Activated B cell treated with CpG ODN at 0.5 μM for 24 hours (primary cell): ENCODE results near the gene POFUT2. TPM values are rescaled to one million over a fixed set of nuclear protein-coding genes. Genes with fewer than 3 reads are reported as not detected.

Experiments used
- ATAC-seq: fragments of 200-7000 bp; cut with Tn5 transposase; one replicate; pipeline ENCODE4 v1.10.0; 2021; ENCODE audit warnings: low read depth, mild to moderate bottlenecking, moderate library complexity
- CTCF ChIA-PET: fragments of 350-600 bp; sonication (Branson Sonifier 250); formaldehyde crosslinking; loops from one replicate; lab custom pipeline; 2021; ENCODE audit warnings: antibody characterized with exemption; lab: Charles Lee
- POLR2A ChIA-PET: fragments of 350-600 bp; sonication (Branson Sonifier 250); formaldehyde crosslinking; loops from one replicate; lab custom pipeline; 2021; ENCODE audit warnings: antibody characterized with exemption; lab: Charles Lee
- DNase-seq: peaks from one replicate; pipeline ENCODE4 v3.0.0; 2022
- H3K27ac Mint-ChIP-seq: one replicate; pipeline ENCODE4 v1.8.0; 2020; ENCODE audit warnings: mixed read lengths
- H3K27me3 Mint-ChIP-seq: one replicate; pipeline ENCODE4 v1.8.0; 2021; ENCODE audit warnings: mixed read lengths
- H3K36me3 Mint-ChIP-seq: one replicate; pipeline ENCODE4 v1.8.0; 2021; ENCODE audit warnings: low read depth, mixed read lengths
- H3K4me1 Mint-ChIP-seq: one replicate; pipeline ENCODE4 v1.8.0; 2021; ENCODE audit warnings: mixed read lengths
- H3K4me3 Mint-ChIP-seq: one replicate; pipeline ENCODE4 v1.8.0; 2020; ENCODE audit warnings: mild to moderate bottlenecking, mixed read lengths
- H3K9me3 Mint-ChIP-seq: one replicate; pipeline ENCODE4 v1.8.0; 2020; ENCODE audit warnings: mixed read lengths
- CTCF ChIP-seq: fragments of 200-600 bp; IDR thresholded peaks from one replicate; pipeline ENCODE4 v1.8.0; 2022; ENCODE audit warnings: antibody characterized with exemption, mild to moderate bottlenecking
- intact Hi-C: fragments of 100-400 bp; cut with micrococcal nuclease; formaldehyde crosslinking; loops from one replicate; pipeline ENCODE4 v1.15.1; 2024
- total RNA-seq: library from RNA; stranded (reverse); gene quantifications from 2 replicates; pipeline ENCODE4 v1.2.3, GENCODE V29; 2022

The POFUT2 gene
- total RNA-seq, 1 donor from 2014 or later: 21.4 TPM

- Mint-ChIP-seq H3K4me3 (no peak overlapping the region), H3K36me3 (peaks cover 66% of the 10 kb centered on the region), H3K27me3 (no peaks in the 10 kb centered on the region), H3K4me1 (peaks cover 10% of the 10 kb centered on the region), H3K27ac (no peak overlapping the region), H3K9me3 (no peaks in the 10 kb centered on the region)
- ChIA-PET POLR2A (no interaction called here), CTCF (no interaction called here)
- ATAC-seq (no peak), DNase-seq (no peak)
- intact Hi-C loops: no loop called here
- no peak for TF ChIP-seq CTCF
These were observed 4.6 kb downstream of the POFUT2 start for GRCh38 chr21:45283035-45283610.

GRCh38 chr21:45282283-45283034 is 5.2 kb downstream of the POFUT2 start:
- ATAC-seq (no peak), DNase-seq (no peak)
- no peaks in the 10 kb centered on the region for H3K27me3 Mint-ChIP-seq
- no peak for TF ChIP-seq CTCF
- peaks cover 69% of the 10 kb centered on the region for H3K36me3 Mint-ChIP-seq
- H3K27ac Mint-ChIP-seq: no peak overlapping the region
- ChIA-PET POLR2A (no interaction called here), CTCF (no interaction called here)
- H3K4me3 Mint-ChIP-seq: no peak overlapping the region
- no peaks in the 10 kb centered on the region for H3K9me3 Mint-ChIP-seq
- intact Hi-C loops: no loop called here
- peaks cover 5% of the 10 kb centered on the region for H3K4me1 Mint-ChIP-seq

GRCh38 chr21:45281411-45282282 is 6.0 kb downstream of the POFUT2 start:
- no peaks in the 10 kb centered on the region for H3K27me3 Mint-ChIP-seq
- H3K27ac Mint-ChIP-seq: no peak overlapping the region
- ATAC-seq (no peak), DNase-seq (no peak)
- no peak overlapping the region for H3K4me3 Mint-ChIP-seq
- POLR2A ChIA-PET: no interaction called here
- H3K9me3 Mint-ChIP-seq: no peaks in the 10 kb centered on the region
- intact Hi-C loops: no loop called here
- no peak for TF ChIP-seq CTCF
- peaks cover 5% of the 10 kb centered on the region for H3K4me1 Mint-ChIP-seq
- H3K36me3 Mint-ChIP-seq: peaks cover 77% of the 10 kb centered on the region
- CTCF ChIA-PET: no interaction called here

- Mint-ChIP-seq H3K36me3 (peaks cover 81% of the 10 kb centered on the region), H3K9me3 (no peaks in the 10 kb centered on the region), H3K4me1 (peaks cover 5% of the 10 kb centered on the region), H3K27ac (no peak overlapping the region), H3K27me3 (no peaks in the 10 kb centered on the region), H3K4me3 (no peak overlapping the region)
- intact Hi-C loops: no loop called here
- ATAC-seq (no peak), DNase-seq (no peak)
- ChIA-PET CTCF (no interaction called here), POLR2A (interaction anchor here (1.0 kb wide), 1 partner anchor 407 kb away, joined by 3 read pairs; the partner anchor contains the start of gene PTTG1IP)
- no peak for TF ChIP-seq CTCF
These were observed 6.7 kb downstream of the POFUT2 start for GRCh38 chr21:45280969-45281368.
